Kidney (tissue), 14 donors: ENCODE results near the gene MUC5AC. TPM values are rescaled to one million over a fixed set of nuclear protein-coding genes. Genes with fewer than 3 reads are reported as not detected.

Source experiments
- DNase-seq, 5 donors: peaks; one replicate each; pipeline ENCODE4 v3.0.0-alpha.2; 2013 to 2020
- FAIRE-seq: peaks from 2 replicates; lab custom pipeline; 2012; peaks lifted over from hg19 to GRCh38; lab: Jason Lieb, UNC
- H3K27ac ChIP-seq, 2 donors: one replicate each; pipeline ENCODE4 v1.7.0; 2013; ENCODE audit warnings: low read depth in 2 of 2, low read length in 2 of 2, inconsistent platforms in 1 of 2
- H3K27me3 ChIP-seq: one replicate; pipeline ENCODE4 v1.7.1; 2013; ENCODE audit warnings: low read length, inconsistent platforms; ENCODE audit not compliant: control insufficient read depth, insufficient read depth
- H3K36me3 ChIP-seq, 3 donors: one replicate each; pipeline versions ENCODE4 v1.7.0 to v1.7.1; 2013; ENCODE audit warnings: low read length in 3 of 3, control low read depth in 1 of 3, inconsistent platforms in 1 of 3; ENCODE audit not compliant: insufficient read depth in 3 of 3, control insufficient read depth in 2 of 3
- H3K4me1 ChIP-seq, 3 donors: one replicate each; pipeline versions ENCODE4 v1.7.0 to v1.7.1; 2013; ENCODE audit warnings: low read length in 3 of 3, inconsistent platforms in 1 of 3, low read depth in 1 of 3; ENCODE audit not compliant: control insufficient read depth in 2 of 3, insufficient read depth in 2 of 3
- H3K4me3 ChIP-seq, 3 donors: one replicate each; pipeline versions ENCODE4 v1.7.0 to v1.8.1; 2013; ENCODE audit warnings: low read length in 3 of 3, control low read depth in 1 of 3, inconsistent platforms in 1 of 3
- H3K9ac ChIP-seq, 3 donors: one replicate each; pipeline versions ENCODE4 v1.7.0 to v1.7.1; 2013; ENCODE audit warnings: low read length in 3 of 3, control low read depth in 1 of 3, inconsistent platforms in 1 of 3
- H3K9me3 ChIP-seq, 3 donors: one replicate each; pipeline versions ENCODE4 v1.7.0 to v1.7.1; 2013; ENCODE audit warnings: low read length in 3 of 3, control low read depth in 1 of 3, inconsistent platforms in 1 of 3; ENCODE audit not compliant: control insufficient read depth in 2 of 3, insufficient read depth in 1 of 3
- CTCF ChIP-seq: IDR thresholded peaks from 3 replicates; pipeline ENCODE4 v1.5.1; 2012; ENCODE audit warnings: mild to moderate bottlenecking, moderate library complexity, borderline replicate concordance; ENCODE audit not compliant: insufficient read depth; ENCODE audit errors: extremely low read depth
- intact Hi-C: fragments of 100-400 bp; cut with DNase I; formaldehyde crosslinking; loops from one replicate; pipeline ENCODE4 v1.11.1; 2022
- polyA plus RNA-seq: library from polyadenylated mRNA; stranded (reverse); fragments of 350-450 nt; fragmentation: Illumina TruSeq; extraction: RNeasy Lipid Tissue Mini Kit (QIAGEN cat#74804); gene quantifications from one replicate; pipeline ENCODE4 v1.2.3, GENCODE V29; 2014; ENCODE audit warnings: low read depth, low replicate concordance; ENCODE audit not compliant: insufficient read depth
- total RNA-seq: library from RNA; stranded (reverse); fragmentation: NEBNext Ultra II Directional; extraction: Animal tissue kit (Norgen Biotek cat#: 25700); gene quantifications from one replicate; pipeline ENCODE4 v1.2.1, GENCODE V29; 2021
- donor health status: control.
- donor health status: control.
- donor health status: control.
- donor health status: control.
- donor health status: control.
- donor health status: DM: yes; HTN: yes; CAD: no.
- donor health status: Normal renal cell carcinoma (clear cell type).

Gene MUC5AC
- total and polyA plus RNA-seq, 2 donors from 2014 or later: 0.03 TPM; not detected in 1

- no peak overlapping the region for H3K9ac ChIP-seq
These were observed 40.9 kb upstream of the MUC5AC start for GRCh38 chr11:1116666-1117390.

DNA sequence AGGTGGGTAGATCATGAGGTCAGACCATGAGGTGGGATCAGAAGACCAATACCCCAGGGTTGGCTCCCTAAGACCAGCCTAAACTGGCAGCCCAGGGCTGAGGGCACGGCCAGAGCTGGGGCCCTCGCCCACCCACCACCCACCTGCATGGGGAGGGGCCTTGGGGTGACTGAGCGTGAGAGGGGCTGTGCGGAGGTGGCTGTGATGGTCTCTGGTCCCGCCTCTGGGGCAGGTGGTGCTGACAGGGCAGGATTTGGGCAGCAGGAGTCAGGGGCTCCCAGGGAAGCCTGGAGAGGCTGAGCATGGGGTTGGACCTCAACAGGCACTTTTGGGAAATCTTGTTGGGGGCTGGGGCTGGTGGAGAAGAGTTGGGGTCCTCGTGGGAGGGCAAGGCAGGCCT lies 39.8 kb upstream of the MUC5AC start:
- intact Hi-C loops: no loop called here
- no peak for FAIRE-seq

More at GRCh38 chr11:1116666-1117390, 40.9 kb upstream of the MUC5AC start:
- H3K36me3 ChIP-seq: no peaks in the 10 kb centered on the region
- H3K4me3 ChIP-seq: no peak overlapping the region
- DNase-seq (peak in 2 of 5 donors; percentile 31 to 59), FAIRE-seq (no peak)
- no peak overlapping the region for H3K27ac ChIP-seq
- intact Hi-C loops: no loop called here
- H3K27me3 ChIP-seq: no peaks in the 10 kb centered on the region
- TF ChIP-seq CTCF: no peak
- H3K4me1 ChIP-seq: no peaks in the 10 kb centered on the region
- no peaks in the 10 kb centered on the region for H3K9me3 ChIP-seq

GRCh38 chr11:1118755-1119603 lies 38.8 kb upstream of the MUC5AC start:
- Histone ChIP-seq H3K36me3 (no peaks in the 10 kb centered on the region), H3K27me3 (no peaks in the 10 kb centered on the region), H3K9ac (no peak overlapping the region), H3K4me3 (no peak overlapping the region), H3K9me3 (no peaks in the 10 kb centered on the region), H3K27ac (no peak overlapping the region), H3K4me1 (no peaks in the 10 kb centered on the region)
- DNase-seq (peak in 2 of 5 donors; percentile 13 to 36), FAIRE-seq (no peak)
- intact Hi-C loops: no loop called here
- no peak for TF ChIP-seq CTCF

More for the DNA sequence above, 39.8 kb upstream of the MUC5AC start:
- H3K9me3 ChIP-seq: no peaks in the 10 kb centered on the region
- no peaks in the 10 kb centered on the region for H3K36me3 ChIP-seq
- no peaks in the 10 kb centered on the region for H3K27me3 ChIP-seq
- H3K27ac ChIP-seq: no peak overlapping the region
- H3K9ac ChIP-seq: no peak overlapping the region
- H3K4me1 ChIP-seq: no peaks in the 10 kb centered on the region
- no peak overlapping the region for H3K4me3 ChIP-seq
- peak in 2 of 5 donors; percentile 26 to 35 for DNase-seq
- no peak for TF ChIP-seq CTCF
